Caco-2 (cell line): Measurements from ENCODE around the gene SPRR3. TPM values are rescaled to one million over a fixed set of nuclear protein-coding genes. Genes with fewer than 3 reads are reported as not detected.

Experiments used
- Bru-seq: library from RNA; stranded (reverse); fragments of 400-500 nt; gene quantifications from one replicate; lab custom pipeline; 2021; lab: Mats Ljungman, UMichigan
- BruChase-seq, 2 experiments: library from RNA; stranded (reverse); fragments of 400-500 nt; gene quantifications; one replicate each; lab custom pipeline; 2021; lab: Mats Ljungman, UMichigan
- BruUV-seq: library from RNA; stranded (reverse); fragments of 400-500 nt; replicated peaks from 2 replicates; lab custom pipeline; 2021; lab: Mats Ljungman, UMichigan
- CTCF ChIA-PET: fragments of 300-600 bp; sonication (Branson Sonifier 250); formaldehyde crosslinking; loops from one replicate; lab custom pipeline; 2022; ENCODE audit warnings: antibody characterized with exemption; lab: Charles Lee
- POLR2A ChIA-PET: fragments of 300-600 bp; sonication (Branson Sonifier 250); formaldehyde crosslinking; loops from one replicate; lab custom pipeline; 2022; ENCODE audit warnings: antibody characterized with exemption; lab: Charles Lee
- DNase-seq, 2 experiments: peaks; one replicate each; pipeline versions ENCODE4 v3.0.0 to v3.0.0-alpha.2; 2020 to 2022
- H3K27me3 ChIP-seq: replicated peaks from 2 replicates; pipeline ENCODE4 v1.6.0; 2011; ENCODE audit warnings: low read length; ENCODE audit not compliant: control insufficient read depth, insufficient read depth
- H3K36me3 ChIP-seq: 2 replicates; pipeline ENCODE4 v1.5.1; 2011; ENCODE audit warnings: low read length; ENCODE audit not compliant: control insufficient read depth, insufficient read depth
- H3K4me1 ChIP-seq: fragments of 250-450 bp; sonication (Bioruptor Pico); 2 replicates; pipeline ENCODE4 v1.5.1; 2020; ENCODE audit warnings: mild to moderate bottlenecking
- H3K4me3 ChIP-seq: 2 replicates; pipeline ENCODE4 v1.5.1; 2011; ENCODE audit warnings: low read depth, mild to moderate bottlenecking, control low read depth, low read length
- H3K9me3 ChIP-seq: fragments of 250-450 bp; sonication (Bioruptor Pico); 2 replicates; pipeline ENCODE4 v1.5.1; 2020; ENCODE audit warnings: mild to moderate bottlenecking, moderate library complexity
- H3K27ac Mint-ChIP-seq: one replicate; pipeline ENCODE4 v1.8.0; 2022; ENCODE audit warnings: mixed read lengths; ENCODE audit not compliant: unreplicated experiment
- H3K27me3 Mint-ChIP-seq: one replicate; pipeline ENCODE4 v1.8.0; 2022; ENCODE audit warnings: mixed read lengths; ENCODE audit not compliant: insufficient read depth, unreplicated experiment
- H3K36me3 Mint-ChIP-seq: one replicate; pipeline ENCODE4 v1.8.0; 2022; ENCODE audit warnings: mild to moderate bottlenecking, mixed read lengths; ENCODE audit not compliant: insufficient read depth, unreplicated experiment
- H3K4me1 Mint-ChIP-seq: one replicate; pipeline ENCODE4 v1.8.0; 2022; ENCODE audit warnings: low read depth, mixed read lengths; ENCODE audit not compliant: unreplicated experiment
- H3K4me3 Mint-ChIP-seq: one replicate; pipeline ENCODE4 v1.8.0; 2022; ENCODE audit warnings: mild to moderate bottlenecking, moderate library complexity, mixed read lengths; ENCODE audit not compliant: unreplicated experiment
- H3K9me3 Mint-ChIP-seq: one replicate; pipeline ENCODE4 v1.8.0; 2022; ENCODE audit warnings: mixed read lengths; ENCODE audit not compliant: unreplicated experiment
- CTCF ChIP-seq, 2 experiments: fragments of 200-600 bp in 1 of 2; IDR thresholded peaks; 1 replicate in 1 of 2; 2 replicates in 1 of 2; pipeline versions ENCODE4 v1.5.1 to v1.8.0; 2011 to 2022; ENCODE audit warnings: antibody characterized with exemption in 1 of 2, control low read depth in 1 of 2, inconsistent platforms in 1 of 2, low read depth in 1 of 2, low read length in 1 of 2, mild to moderate bottlenecking in 1 of 2, moderate library complexity in 1 of 2; ENCODE audit not compliant: insufficient read depth in 1 of 2, severe bottlenecking in 1 of 2, unreplicated experiment in 1 of 2
- intact Hi-C: fragments of 100-400 bp; cut with micrococcal nuclease; formaldehyde crosslinking; loops from one replicate; pipeline ENCODE4 v1.10.0; 2022; ENCODE audit not compliant: unreplicated experiment
- long read RNA-seq: library from polyadenylated mRNA; stranded (forward); transcript quantifications from one replicate; pipeline ENCODE4 v2.0.0, GENCODE V29; 2022
- total RNA-seq: library from RNA; stranded (reverse); gene quantifications from 2 replicates; pipeline ENCODE4 v1.2.3, GENCODE V29; 2022

The SPRR3 gene
- total RNA-seq, result 0.70 and 1.0 TPM in 2 replicates
- percentile 29 among the genes with signal in this experiment for Bru-seq, nascent RNA
- BruChase-seq, experiment 1, labeled RNA remaining after a 2-hour chase, result not detected
- BruChase-seq, experiment 2, labeled RNA remaining after a 6-hour chase, result percentile 30 among the genes with signal in this experiment
- long read RNA-seq, result 0 reads

- peaks cover 5% of the 10 kb centered on the region for H3K36me3 Mint-ChIP-seq
- H3K27ac Mint-ChIP-seq, result no peak within 1 kb of the TSS
- H3K4me3 ChIP-seq, result no peak within 1 kb of the TSS
- no peaks in the 10 kb centered on the region; the same call in 1 of the 2 replicates for H3K27me3 ChIP-seq
- peak in 1 of 2 experiments; percentile 25 for DNase-seq
- no TSS peak for BruUV-seq
- peaks cover 22% of the 10 kb centered on the region for H3K9me3 Mint-ChIP-seq
- no peaks in the 10 kb centered on the region for H3K27me3 Mint-ChIP-seq
- CTCF ChIA-PET, result no interaction called here
- intact Hi-C loops, result no loop called here
- peaks cover 15% of the 10 kb centered on the region for H3K4me1 ChIP-seq
- POLR2A ChIA-PET, result no interaction called here
- peaks cover 12% of the 10 kb centered on the region for H3K4me1 Mint-ChIP-seq
- no peaks in the 10 kb centered on the region for H3K9me3 ChIP-seq
- no peak within 1 kb of the TSS for H3K4me3 Mint-ChIP-seq
- no peaks in the 10 kb centered on the region for H3K36me3 ChIP-seq
- TF ChIP-seq CTCF (IDR thresholded peaks at IDR 0.05; ENCODE audit: insufficient read depth in 1 of 2, low read depth in 1 of 2, low read length in 1 of 2, severe bottlenecking in 1 of 2, unreplicated experiment in 1 of 2), result no peak
Observed at GRCh38 chr1:153001382-153001781, at the start of gene SPRR3. Gene SPRR3 (plus strand): TSS chr1:153001749. CDS start chr1:153003021, 1,272 bp downstream.

GRCh38 chr1:152953761-152954160, 47.8 kb upstream of the SPRR3 start:
- CTCF ChIA-PET, result interaction anchor here (0.6 to 1.7 kb wide), 2 partner anchors 10 to 239 kb away, joined by 3 read pairs; no protein-coding TSS in a partner anchor
- no peak overlapping the region for H3K27ac Mint-ChIP-seq

GRCh38 chr1:152954436-152954835, 47.1 kb upstream of the SPRR3 start:
- no peak overlapping the region for H3K4me3 Mint-ChIP-seq
- no peaks in the 10 kb centered on the region for H3K4me1 ChIP-seq
- no peaks in the 10 kb centered on the region for H3K36me3 Mint-ChIP-seq
- POLR2A ChIA-PET, result no interaction called here
- H3K27ac Mint-ChIP-seq, result no peak overlapping the region
- peaks cover 18% of the 10 kb centered on the region for H3K27me3 Mint-ChIP-seq
- no TSS peak for BruUV-seq
- no peak for TF ChIP-seq CTCF (IDR thresholded peaks at IDR 0.05; ENCODE audit: insufficient read depth in 1 of 2, low read depth in 1 of 2, low read length in 1 of 2, severe bottlenecking in 1 of 2, unreplicated experiment in 1 of 2)
- H3K4me3 ChIP-seq, result no peak overlapping the region
- H3K9me3 ChIP-seq, result no peaks in the 10 kb centered on the region
- no peaks in the 10 kb centered on the region for H3K4me1 Mint-ChIP-seq
- H3K9me3 Mint-ChIP-seq, result no peaks in the 10 kb centered on the region
- no peak for DNase-seq
- no peaks in the 10 kb centered on the region for H3K36me3 ChIP-seq
- CTCF ChIA-PET, result interaction anchor here (0.6 kb wide), 1 partner anchor 10 kb away, joined by 3 read pairs; no protein-coding TSS in a partner anchor
- H3K27me3 ChIP-seq, result no peaks in the 10 kb centered on the region; the same call in 1 of the 2 replicates
- intact Hi-C loops, result no loop called here

More at GRCh38 chr1:152953761-152954160, 47.8 kb upstream of the SPRR3 start:
- no peaks in the 10 kb centered on the region; the same call in 1 of the 2 replicates for H3K27me3 ChIP-seq
- Mint-ChIP-seq H3K4me1 (no peaks in the 10 kb centered on the region), H3K36me3 (no peaks in the 10 kb centered on the region), H3K27me3 (peaks cover 18% of the 10 kb centered on the region), H3K9me3 (no peaks in the 10 kb centered on the region), H3K4me3 (no peak overlapping the region)
- no peaks in the 10 kb centered on the region for H3K36me3 ChIP-seq
- no TSS peak for BruUV-seq
- no peaks in the 10 kb centered on the region for H3K4me1 ChIP-seq
- DNase-seq, result no peak
- no peak overlapping the region for H3K4me3 ChIP-seq
- intact Hi-C loops, result no loop called here
- POLR2A ChIA-PET, result no interaction called here
- no peak for TF ChIP-seq CTCF (IDR thresholded peaks at IDR 0.05; ENCODE audit: insufficient read depth in 1 of 2, low read depth in 1 of 2, low read length in 1 of 2, severe bottlenecking in 1 of 2, unreplicated experiment in 1 of 2)
- H3K9me3 ChIP-seq, result no peaks in the 10 kb centered on the region
